Breast epithelium (tissue), 3 donors: ENCODE results near the gene TUBGCP2.

Experiments used
- POLR2A ChIP-seq: fragments of 450-650 bp; IDR thresholded peaks from one replicate; pipeline ENCODE4 v1.6.1; 2016; ENCODE audit warnings: antibody characterized with exemption, mild to moderate bottlenecking, moderate library complexity
- POLR2AphosphoS5 ChIP-seq, 3 donors: sonication (generic); formaldehyde crosslinking; IDR thresholded peaks; one replicate each; pipeline ENCODE4 v1.6.1; 2017; ENCODE audit warnings: antibody characterized with exemption in 3 of 3
- TF ChIP-seq, protein P1 (sequence below), 3 donors: fragments of 450-650 bp; IDR thresholded peaks; one replicate each; pipeline ENCODE4 v1.5.1; 2016 to 2017; ENCODE audit warnings: antibody characterized with exemption in 3 of 3, mild to moderate bottlenecking in 3 of 3, moderate library complexity in 3 of 3

DNA sequence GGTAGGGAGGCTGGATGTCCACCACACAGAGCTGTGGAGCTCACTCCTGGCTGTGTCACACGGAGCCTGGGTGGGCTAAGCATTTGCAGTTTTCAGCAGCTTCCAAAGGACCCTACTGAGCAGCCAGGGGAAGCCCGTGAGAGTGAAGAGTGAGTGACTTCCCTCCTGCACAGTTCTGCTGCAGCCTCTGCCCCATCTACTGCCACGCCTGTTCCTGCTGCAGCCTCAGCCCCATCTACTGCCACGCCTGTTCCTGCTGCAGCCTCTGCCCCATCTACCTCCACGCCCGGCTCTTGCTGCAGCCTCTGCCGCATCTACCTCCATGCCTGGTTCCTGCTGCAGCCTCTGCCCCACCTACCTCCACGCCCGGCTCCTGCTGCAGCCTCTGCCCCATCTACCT lies 44.2 kb downstream of the TUBGCP2 start:
- TF ChIP-seq POLR2A (no peak), POLR2AphosphoS5 (IDR thresholded peaks at IDR 0.05) (no peak)
- TF ChIP-seq, protein P1, sequence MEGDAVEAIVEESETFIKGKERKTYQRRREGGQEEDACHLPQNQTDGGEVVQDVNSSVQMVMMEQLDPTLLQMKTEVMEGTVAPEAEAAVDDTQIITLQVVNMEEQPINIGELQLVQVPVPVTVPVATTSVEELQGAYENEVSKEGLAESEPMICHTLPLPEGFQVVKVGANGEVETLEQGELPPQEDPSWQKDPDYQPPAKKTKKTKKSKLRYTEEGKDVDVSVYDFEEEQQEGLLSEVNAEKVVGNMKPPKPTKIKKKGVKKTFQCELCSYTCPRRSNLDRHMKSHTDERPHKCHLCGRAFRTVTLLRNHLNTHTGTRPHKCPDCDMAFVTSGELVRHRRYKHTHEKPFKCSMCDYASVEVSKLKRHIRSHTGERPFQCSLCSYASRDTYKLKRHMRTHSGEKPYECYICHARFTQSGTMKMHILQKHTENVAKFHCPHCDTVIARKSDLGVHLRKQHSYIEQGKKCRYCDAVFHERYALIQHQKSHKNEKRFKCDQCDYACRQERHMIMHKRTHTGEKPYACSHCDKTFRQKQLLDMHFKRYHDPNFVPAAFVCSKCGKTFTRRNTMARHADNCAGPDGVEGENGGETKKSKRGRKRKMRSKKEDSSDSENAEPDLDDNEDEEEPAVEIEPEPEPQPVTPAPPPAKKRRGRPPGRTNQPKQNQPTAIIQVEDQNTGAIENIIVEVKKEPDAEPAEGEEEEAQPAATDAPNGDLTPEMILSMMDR (IDR thresholded peaks at IDR 0.05), result no peak
